T-helper 1 cell treated with Interleukin-12 subunit alpha and Interleukin-12 subunit beta and Interleukin-4 antibody, amounts not matched to agents 30 ng/mL and 1 ng/mL, for 36 hours (primary cell): Measurements from ENCODE around the gene CALB2. TPM values are rescaled to one million over a fixed set of nuclear protein-coding genes. Genes with fewer than 3 reads are reported as not detected.

Source experiments
- intact Hi-C: fragments of 100-400 bp; cut with micrococcal nuclease; formaldehyde crosslinking; loops from one replicate; pipeline ENCODE4 v1.15.1; 2024
- total RNA-seq: library from RNA; stranded (reverse); gene quantifications from 2 replicates; pipeline ENCODE4 v1.2.3, GENCODE V29; 2022

Gene CALB2
- total RNA-seq, 1 donor from 2014 or later = not detected

- intact Hi-C loops = no loop called here
Measured at GRCh38 chr16:71424626-71425025, 66.1 kb downstream of the CALB2 start.

GRCh38 chr16:71425746-71426068, 67.2 kb downstream of the CALB2 start:
- intact Hi-C loops = no loop called here

DNA sequence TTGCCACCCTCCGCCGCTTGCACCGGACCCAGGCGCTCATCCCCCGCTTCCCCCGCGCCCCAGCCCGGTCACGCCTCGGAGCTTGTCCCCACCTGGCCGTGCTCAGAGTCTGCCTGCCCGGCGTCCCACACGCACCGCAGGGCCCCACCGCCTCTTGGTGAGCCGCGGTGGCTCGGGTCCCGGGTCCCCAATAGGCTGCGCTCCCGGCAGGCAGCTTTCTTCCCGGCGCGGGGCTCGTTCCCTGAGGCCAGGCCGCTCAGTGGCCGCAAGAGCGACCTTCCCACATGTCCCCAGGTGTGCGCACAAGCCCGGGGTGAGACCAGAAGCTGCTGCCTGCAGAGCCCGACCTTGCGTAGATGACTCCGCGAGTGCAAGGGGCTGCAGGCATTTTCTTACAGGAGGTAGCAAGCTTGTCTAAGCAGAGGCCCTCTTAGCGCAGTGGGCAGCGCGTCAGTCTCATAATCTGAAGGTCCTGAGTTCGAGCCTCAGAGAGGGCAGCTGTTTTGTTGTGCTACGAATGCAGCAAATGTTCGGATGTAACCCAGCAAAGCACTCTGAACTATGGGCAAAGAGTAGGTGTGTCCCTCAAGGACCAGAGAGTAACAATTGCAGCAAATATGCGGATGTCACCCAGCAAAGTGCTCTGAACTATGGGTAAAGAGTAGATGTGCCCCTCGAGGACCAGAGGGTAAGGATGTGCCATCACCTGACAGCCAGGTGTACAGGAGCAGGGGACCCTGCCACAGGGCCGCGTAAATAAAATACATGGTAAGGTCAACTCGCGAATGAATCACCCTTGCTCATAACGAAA, 67.8 kb downstream of the CALB2 start:
- intact Hi-C loops = no loop called here

- intact Hi-C loops = no loop called here
Measured at GRCh38 chr16:71426880-71427615, 68.5 kb downstream of the CALB2 start.

GRCh38 chr16:71428385-71428784, 69.9 kb downstream of the CALB2 start:
- intact Hi-C loops = no loop called here

GRCh38 chr16:71428883-71429282, 70.4 kb downstream of the CALB2 start:
- intact Hi-C loops = no loop called here

GRCh38 chr16:71429581-71429980, 71.1 kb downstream of the CALB2 start:
- intact Hi-C loops = no loop called here

DNA sequence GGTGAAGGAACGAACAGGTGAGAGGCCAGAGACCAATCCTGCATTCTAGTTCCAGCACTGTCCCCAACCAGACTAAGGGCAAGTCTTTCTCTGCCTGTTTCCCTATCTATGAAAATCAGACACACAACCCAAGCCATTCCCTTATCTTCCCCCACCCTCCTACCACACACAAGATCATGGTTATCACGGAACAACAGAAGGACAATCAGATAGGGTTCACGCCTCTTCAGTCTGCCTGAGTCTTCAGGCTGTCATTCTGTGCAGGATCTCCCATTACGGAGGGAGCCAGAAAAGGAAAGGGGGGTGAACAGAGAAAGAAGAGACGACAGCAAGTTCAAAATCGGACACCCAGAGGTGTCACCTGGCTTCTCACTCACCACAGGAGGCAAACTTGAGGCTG, 72.2 kb downstream of the CALB2 start:
- intact Hi-C loops = no loop called here

DNA sequence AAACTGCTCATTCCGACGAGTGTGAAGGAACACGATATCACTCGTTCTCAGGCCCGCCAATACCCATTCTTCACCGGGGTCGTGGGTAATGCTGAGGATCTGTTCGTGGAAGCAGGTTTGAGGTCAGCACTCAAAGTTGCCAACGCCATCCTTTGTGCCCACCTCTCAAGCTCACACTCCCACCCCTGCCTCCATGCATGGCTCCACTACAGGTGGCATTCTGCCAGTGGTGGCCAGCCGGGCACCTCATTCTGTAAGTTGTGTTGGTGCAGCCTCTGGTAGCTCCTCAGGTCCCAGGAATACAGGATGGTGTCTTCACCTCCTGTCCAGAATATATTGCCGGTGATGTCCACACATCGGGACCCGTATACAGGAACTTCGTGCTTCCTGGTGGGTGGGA, 72.7 kb downstream of the CALB2 start:
- intact Hi-C loops = no loop called here

DNA sequence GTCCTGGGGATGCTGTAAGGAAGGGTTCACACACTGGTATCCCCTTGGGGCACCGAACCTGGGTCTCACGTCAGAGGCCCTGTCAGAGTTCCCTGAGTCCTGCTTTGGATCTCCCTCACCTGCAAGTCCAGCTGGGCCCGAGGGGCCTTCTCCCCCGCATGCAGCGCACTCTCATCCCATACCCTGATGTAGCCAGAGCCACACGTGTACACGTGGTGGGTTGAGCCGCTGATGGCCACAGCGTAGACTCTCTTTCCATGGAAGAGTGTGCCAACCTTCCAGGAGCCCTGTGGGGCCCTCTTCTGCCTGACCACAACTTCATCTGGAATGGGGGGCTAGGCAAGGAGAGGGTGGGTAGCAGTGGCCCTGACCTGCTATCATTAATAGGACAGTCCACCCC, 73.5 kb downstream of the CALB2 start:
- intact Hi-C loops = no loop called here

DNA sequence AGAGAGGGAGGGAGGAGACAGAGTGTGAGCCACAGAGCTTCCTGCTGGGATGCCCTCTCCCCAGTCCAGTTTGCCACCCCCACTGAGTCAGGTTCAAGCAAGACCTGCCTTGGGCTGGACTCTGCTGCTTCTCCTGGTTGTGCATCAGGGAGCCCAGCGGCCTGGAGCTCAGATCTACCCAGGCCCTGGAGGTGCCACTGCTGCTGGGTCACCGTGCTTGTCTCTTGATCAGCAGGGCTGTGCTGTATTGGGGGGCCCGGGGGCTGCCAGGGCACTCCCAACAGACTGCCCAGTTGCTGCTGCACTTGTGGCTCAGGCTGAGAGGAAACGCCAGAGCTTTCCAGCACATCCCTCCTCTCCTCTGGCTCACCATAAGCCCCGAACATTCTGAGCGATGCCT, 74.4 kb downstream of the CALB2 start:
- intact Hi-C loops = no loop called here

GRCh38 chr16:71436473-71436872, 78.0 kb downstream of the CALB2 start:
- intact Hi-C loops = no loop called here

GRCh38 chr16:71439523-71439922, 81.0 kb downstream of the CALB2 start:
- intact Hi-C loops = no loop called here

Other genes with a start within 250 kb of the CALB2 start
- 0.22 TPM in 1 of 2 replicates, not detected in the other for gene HYDIN, start 128.0 kb upstream of the CALB2 start, total RNA-seq
- gene CMTR2, start 69.3 kb upstream of the CALB2 start, total RNA-seq = 19.8 and 24.4 TPM in 2 replicates
- gene TLE7, start 83.3 kb downstream of the CALB2 start, total RNA-seq = not detected in 2 replicates
- gene ZNF23, start 103.5 kb downstream of the CALB2 start, total RNA-seq = 5.1 TPM in 2 replicates
- 2.0 TPM in 2 replicates for gene ZNF19, start 130.6 kb downstream of the CALB2 start, total RNA-seq
- gene CHST4, start 167.7 kb downstream of the CALB2 start, total RNA-seq = not detected in 2 replicates
- gene TAT, start 218.4 kb downstream of the CALB2 start, total RNA-seq = not detected in 2 replicates